SK-N-SH (cell line): Measurements from ENCODE around the gene COL3A1. TPM values are rescaled to one million over a fixed set of nuclear protein-coding genes. Genes with fewer than 3 reads are reported as not detected.

Experiments
- CTCF ChIA-PET: fragments of 300-600, 350-600 bp; formaldehyde crosslinking; extraction: SDS; loops from one replicate; lab custom pipeline; 2021; lab: Yijun Ruan, JAX
- POLR2A ChIA-PET: fragments of 350-600 bp; sonication (Branson Sonifier 250); formaldehyde crosslinking; extraction: SDS; loops from one replicate; lab custom pipeline; 2020; ENCODE audit warnings: antibody characterized with exemption, inconsistent platforms; lab: Yijun Ruan, JAX
- DNase-seq: peaks from one replicate; pipeline ENCODE4 v3.0.0; 2012
- H2AFZ ChIP-seq: fragments of 200-600 bp; sonication (generic); 2 replicates; pipeline ENCODE4 v1.8.1; 2016; ENCODE audit warnings: antibody characterized with exemption, mild to moderate bottlenecking, low read depth
- H3F3A ChIP-seq: fragments of 200-600 bp; sonication (generic); replicated peaks from 2 replicates; pipeline ENCODE3; 2016; ENCODE audit warnings: antibody characterized with exemption, mild to moderate bottlenecking; ENCODE audit not compliant: insufficient read depth
- H3K27ac ChIP-seq, 2 experiments: fragments of 200-500 bp in 1 of 2; fragments of 200-600 bp in 1 of 2; sonication (Bioruptor generic) in 1 of 2; sonication (generic), shearing (Covaris generic) in 1 of 2; 2 replicates each; pipeline versions ENCODE4 v1.5.1 to v1.6.1; 2014 to 2016; ENCODE audit warnings: low read depth in 2 of 2, inconsistent platforms in 1 of 2, low read length in 1 of 2, mild to moderate bottlenecking in 1 of 2, mixed read lengths in 1 of 2
- H3K27me3 ChIP-seq: fragments of 200-600 bp; sonication (generic), shearing (Covaris generic); 2 replicates; pipeline ENCODE4 v1.6.1; 2016; ENCODE audit warnings: mixed run types; ENCODE audit not compliant: insufficient read depth
- H3K36me3 ChIP-seq, 2 experiments: fragments of 200-500 bp in 1 of 2; fragments of 200-600 bp in 1 of 2; sonication (Bioruptor generic) in 1 of 2; sonication (generic) in 1 of 2; replicated peaks in 1 of 2; 2 replicates each; pipeline versions ENCODE3 to v1.5.1; 2014 to 2016; ENCODE audit warnings: low read length in 1 of 2, mild to moderate bottlenecking in 1 of 2; ENCODE audit not compliant: insufficient read depth in 2 of 2, control insufficient read depth in 1 of 2
- H3K4me1 ChIP-seq, 2 experiments: fragments of 200-500 bp in 1 of 2; fragments of 200-600 bp in 1 of 2; sonication (Bioruptor generic) in 1 of 2; sonication (generic), shearing (Covaris generic) in 1 of 2; 2 replicates each; pipeline versions ENCODE4 v1.5.1 to v1.6.1; 2014 to 2016; ENCODE audit warnings: low read depth in 1 of 2, low read length in 1 of 2, mixed run types in 1 of 2; ENCODE audit not compliant: insufficient read depth in 2 of 2, control insufficient read depth in 1 of 2
- H3K4me2 ChIP-seq: fragments of 200-600 bp; sonication (generic), shearing (Covaris generic); 2 replicates; pipeline ENCODE4 v1.6.1; 2017; ENCODE audit warnings: mixed run types
- H3K4me3 ChIP-seq, 2 experiments: fragments of 200-500 bp in 1 of 2; fragments of 200-600 bp in 1 of 2; sonication (Bioruptor generic) in 1 of 2; sonication (generic), shearing (Covaris generic) in 1 of 2; 2 replicates each; pipeline versions ENCODE4 v1.5.1 to v1.8.1; 2014 to 2016; ENCODE audit warnings: low read depth in 2 of 2, inconsistent platforms in 1 of 2, low read length in 1 of 2, mild to moderate bottlenecking in 1 of 2, mixed read lengths in 1 of 2, moderate library complexity in 1 of 2
- H3K79me2 ChIP-seq: fragments of 200-600 bp; sonication (generic); 2 replicates; pipeline ENCODE4 v1.8.1; 2017; ENCODE audit warnings: mild to moderate bottlenecking; ENCODE audit not compliant: insufficient read depth
- H3K9ac ChIP-seq: fragments of 200-600 bp; sonication (generic); 2 replicates; pipeline ENCODE4 v1.6.1; 2017; ENCODE audit warnings: mixed run types
- H3K9me2 ChIP-seq: fragments of 200-600 bp; sonication (generic); 2 replicates; pipeline ENCODE4 v1.6.1; 2017; ENCODE audit warnings: mixed run types
- H3K9me3 ChIP-seq: fragments of 200-600 bp; sonication (generic); 2 replicates; pipeline ENCODE4 v1.6.1; 2017; ENCODE audit warnings: mixed run types, mild to moderate bottlenecking, moderate library complexity
- H4K20me1 ChIP-seq: fragments of 200-600 bp; sonication (generic); 2 replicates; pipeline ENCODE4 v1.6.1; 2017; ENCODE audit warnings: mild to moderate bottlenecking, mixed run types; ENCODE audit not compliant: insufficient read depth
- GABPA ChIP-seq: IDR thresholded peaks from 2 replicates; pipeline ENCODE4 v1.4.0; 2012; ENCODE audit warnings: low read depth, mild to moderate bottlenecking
- MAX ChIP-seq: IDR thresholded peaks from 2 replicates; pipeline ENCODE4 v1.4.0; 2012; ENCODE audit warnings: low read depth
- MEF2A ChIP-seq: IDR thresholded peaks from 2 replicates; pipeline ENCODE4 v1.4.0; 2012; ENCODE audit warnings: low read depth, borderline replicate concordance
- NFIC ChIP-seq: IDR thresholded peaks from 2 replicates; pipeline ENCODE4 v1.4.0; 2012; ENCODE audit warnings: borderline replicate concordance
- PBX3 ChIP-seq: IDR thresholded peaks from 2 replicates; pipeline ENCODE4; 2012
- POLR2AphosphoS5 ChIP-seq: IDR thresholded peaks from 2 replicates; pipeline ENCODE4 v1.6.1; 2012; ENCODE audit warnings: low read depth, low read length
- RAD21 ChIP-seq: IDR thresholded peaks from 2 replicates; pipeline ENCODE4 v1.6.1; 2012; ENCODE audit warnings: mild to moderate bottlenecking, low read length
- SMC3 ChIP-seq: IDR thresholded peaks from 2 replicates; pipeline ENCODE4 v1.6.1; 2012; ENCODE audit warnings: low read depth, low read length, improper control_type of control experiment
- TAF1 ChIP-seq: IDR thresholded peaks from 2 replicates; pipeline ENCODE4 v1.6.1; 2012; ENCODE audit warnings: low read depth, mild to moderate bottlenecking, low read length, moderate library complexity, borderline replicate concordance
- polyA plus RNA-seq, 3 experiments: library from polyadenylated mRNA; depleted of rRNA; stranded (reverse); fragments of >200 nt; gene quantifications; 2 replicates each; pipeline ENCODE4 v1.2.3, GENCODE V29; 2012
- TF ChIP-seq, protein P1 (sequence below): IDR thresholded peaks from 2 replicates; pipeline ENCODE4 v1.4.0; 2012; ENCODE audit warnings: low read depth, borderline replicate concordance
- TF ChIP-seq, protein P2 (sequence below): IDR thresholded peaks from 2 replicates; pipeline ENCODE4 v1.6.1; 2012; ENCODE audit warnings: mild to moderate bottlenecking, low read depth, low read length, moderate library complexity
- TF ChIP-seq, protein P3 (sequence below): fragments of 200-600 bp; sonication (generic); IDR thresholded peaks from 2 replicates; pipeline ENCODE4 v1.6.1; 2017; ENCODE audit warnings: antibody characterized with exemption, mild to moderate bottlenecking, moderate library complexity

The COL3A1 gene
- polyA plus RNA-seq, 1 of the 3 experiments (the other 2 are of a cell fraction), result 987 TPM

GRCh38 chr2:189000221-189000620 is 26.0 kb downstream of the COL3A1 start:
- Histone ChIP-seq H3F3A (peaks cover 99% of the 10 kb centered on the region), H3K4me1 (peaks cover 0 to 34% of the 10 kb centered on the region in 2 experiments; a peak in 3 of 4 replicates), H3K79me2 (peaks cover 43% of the 10 kb centered on the region), H3K27me3 (no peaks in the 10 kb centered on the region), H2AFZ (no peak overlapping the region), H3K9me3 (no peaks in the 10 kb centered on the region), H3K36me3 (peaks cover 93 to 95% of the 10 kb centered on the region in 2 experiments), H3K4me2 (no peak overlapping the region), H3K9me2 (no peaks in the 10 kb centered on the region), H3K4me3 (no peak overlapping the region), H4K20me1 (no peaks in the 10 kb centered on the region), H3K27ac (peak overlapping the region in 1 of 2 experiments; percentile 88; a peak in 2 of 4 replicates), H3K9ac (no peak overlapping the region)
- TF ChIP-seq, protein P1, sequence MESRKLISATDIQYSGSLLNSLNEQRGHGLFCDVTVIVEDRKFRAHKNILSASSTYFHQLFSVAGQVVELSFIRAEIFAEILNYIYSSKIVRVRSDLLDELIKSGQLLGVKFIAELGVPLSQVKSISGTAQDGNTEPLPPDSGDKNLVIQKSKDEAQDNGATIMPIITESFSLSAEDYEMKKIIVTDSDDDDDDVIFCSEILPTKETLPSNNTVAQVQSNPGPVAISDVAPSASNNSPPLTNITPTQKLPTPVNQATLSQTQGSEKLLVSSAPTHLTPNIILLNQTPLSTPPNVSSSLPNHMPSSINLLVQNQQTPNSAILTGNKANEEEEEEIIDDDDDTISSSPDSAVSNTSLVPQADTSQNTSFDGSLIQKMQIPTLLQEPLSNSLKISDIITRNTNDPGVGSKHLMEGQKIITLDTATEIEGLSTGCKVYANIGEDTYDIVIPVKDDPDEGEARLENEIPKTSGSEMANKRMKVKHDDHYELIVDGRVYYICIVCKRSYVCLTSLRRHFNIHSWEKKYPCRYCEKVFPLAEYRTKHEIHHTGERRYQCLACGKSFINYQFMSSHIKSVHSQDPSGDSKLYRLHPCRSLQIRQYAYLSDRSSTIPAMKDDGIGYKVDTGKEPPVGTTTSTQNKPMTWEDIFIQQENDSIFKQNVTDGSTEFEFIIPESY, result no peak
- TF ChIP-seq MEF2A, result no peak
- TF ChIP-seq RAD21, result no peak
- no peak for TF ChIP-seq NFIC
- TF ChIP-seq, protein P2, sequence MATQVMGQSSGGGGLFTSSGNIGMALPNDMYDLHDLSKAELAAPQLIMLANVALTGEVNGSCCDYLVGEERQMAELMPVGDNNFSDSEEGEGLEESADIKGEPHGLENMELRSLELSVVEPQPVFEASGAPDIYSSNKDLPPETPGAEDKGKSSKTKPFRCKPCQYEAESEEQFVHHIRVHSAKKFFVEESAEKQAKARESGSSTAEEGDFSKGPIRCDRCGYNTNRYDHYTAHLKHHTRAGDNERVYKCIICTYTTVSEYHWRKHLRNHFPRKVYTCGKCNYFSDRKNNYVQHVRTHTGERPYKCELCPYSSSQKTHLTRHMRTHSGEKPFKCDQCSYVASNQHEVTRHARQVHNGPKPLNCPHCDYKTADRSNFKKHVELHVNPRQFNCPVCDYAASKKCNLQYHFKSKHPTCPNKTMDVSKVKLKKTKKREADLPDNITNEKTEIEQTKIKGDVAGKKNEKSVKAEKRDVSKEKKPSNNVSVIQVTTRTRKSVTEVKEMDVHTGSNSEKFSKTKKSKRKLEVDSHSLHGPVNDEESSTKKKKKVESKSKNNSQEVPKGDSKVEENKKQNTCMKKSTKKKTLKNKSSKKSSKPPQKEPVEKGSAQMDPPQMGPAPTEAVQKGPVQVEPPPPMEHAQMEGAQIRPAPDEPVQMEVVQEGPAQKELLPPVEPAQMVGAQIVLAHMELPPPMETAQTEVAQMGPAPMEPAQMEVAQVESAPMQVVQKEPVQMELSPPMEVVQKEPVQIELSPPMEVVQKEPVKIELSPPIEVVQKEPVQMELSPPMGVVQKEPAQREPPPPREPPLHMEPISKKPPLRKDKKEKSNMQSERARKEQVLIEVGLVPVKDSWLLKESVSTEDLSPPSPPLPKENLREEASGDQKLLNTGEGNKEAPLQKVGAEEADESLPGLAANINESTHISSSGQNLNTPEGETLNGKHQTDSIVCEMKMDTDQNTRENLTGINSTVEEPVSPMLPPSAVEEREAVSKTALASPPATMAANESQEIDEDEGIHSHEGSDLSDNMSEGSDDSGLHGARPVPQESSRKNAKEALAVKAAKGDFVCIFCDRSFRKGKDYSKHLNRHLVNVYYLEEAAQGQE, result no peak
- TF ChIP-seq MAX, result no peak
- no peak for TF ChIP-seq TAF1
- no peak for TF ChIP-seq GABPA
- TF ChIP-seq, protein P3, sequence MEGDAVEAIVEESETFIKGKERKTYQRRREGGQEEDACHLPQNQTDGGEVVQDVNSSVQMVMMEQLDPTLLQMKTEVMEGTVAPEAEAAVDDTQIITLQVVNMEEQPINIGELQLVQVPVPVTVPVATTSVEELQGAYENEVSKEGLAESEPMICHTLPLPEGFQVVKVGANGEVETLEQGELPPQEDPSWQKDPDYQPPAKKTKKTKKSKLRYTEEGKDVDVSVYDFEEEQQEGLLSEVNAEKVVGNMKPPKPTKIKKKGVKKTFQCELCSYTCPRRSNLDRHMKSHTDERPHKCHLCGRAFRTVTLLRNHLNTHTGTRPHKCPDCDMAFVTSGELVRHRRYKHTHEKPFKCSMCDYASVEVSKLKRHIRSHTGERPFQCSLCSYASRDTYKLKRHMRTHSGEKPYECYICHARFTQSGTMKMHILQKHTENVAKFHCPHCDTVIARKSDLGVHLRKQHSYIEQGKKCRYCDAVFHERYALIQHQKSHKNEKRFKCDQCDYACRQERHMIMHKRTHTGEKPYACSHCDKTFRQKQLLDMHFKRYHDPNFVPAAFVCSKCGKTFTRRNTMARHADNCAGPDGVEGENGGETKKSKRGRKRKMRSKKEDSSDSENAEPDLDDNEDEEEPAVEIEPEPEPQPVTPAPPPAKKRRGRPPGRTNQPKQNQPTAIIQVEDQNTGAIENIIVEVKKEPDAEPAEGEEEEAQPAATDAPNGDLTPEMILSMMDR, result no peak
- no peak for TF ChIP-seq POLR2AphosphoS5
- no peak for TF ChIP-seq PBX3
- no peak for TF ChIP-seq SMC3
- ChIA-PET CTCF (no interaction called here), POLR2A (no interaction called here)
- DNase-seq, result no peak
